Measurements from ENCODE around the gene SIX3. TPM values are rescaled to one million over a fixed set of nuclear protein-coding genes. Genes with fewer than 3 reads are reported as not detected.

The SIX3 gene
- total RNA-seq, 6 experiments from 2014 or later, result not detected

GRCh38 chr2:44962176-44962695 lies 20.7 kb downstream of the SIX3 start:
- intact Hi-C loops (cut with DNase I), result no loop called here
- H3K27me3 ChIP-seq, result no peaks in the 10 kb centered on the region
- no peak overlapping the region for H3K4me3 ChIP-seq
- no peaks in the 10 kb centered on the region for H3K9me3 ChIP-seq
- DNase-seq (no peak), ATAC-seq (no peak)
- no peaks in the 10 kb centered on the region for H3K4me1 ChIP-seq
- no peaks in the 10 kb centered on the region for H3K36me3 ChIP-seq
- no CpG with 5 or more reads among the region's 5 CpGs for WGBS (ENCODE audit: insufficient coverage, low coverage, low lambda C conversion rate, missing lambda C conversion rate)
- no peak for TF ChIP-seq POLR2A (IDR thresholded peaks at IDR 0.05)
- TF ChIP-seq CTCF (IDR thresholded peaks at IDR 0.05), result no peak
- no peak overlapping the region for H3K27ac ChIP-seq

- Histone ChIP-seq H3K27ac (no peak overlapping the region), H3K36me3 (no peaks in the 10 kb centered on the region), H3K27me3 (no peaks in the 10 kb centered on the region), H3K4me1 (no peaks in the 10 kb centered on the region), H3K4me3 (no peak overlapping the region), H3K9me3 (no peaks in the 10 kb centered on the region)
- WGBS (ENCODE audit: insufficient coverage, low coverage, low lambda C conversion rate, missing lambda C conversion rate), result 28% methylated on average over 3 of the region's 16 CpGs
- ATAC-seq (no peak), DNase-seq (no peak)
- intact Hi-C loops (cut with DNase I), result no loop called here
- TF ChIP-seq CTCF (IDR thresholded peaks at IDR 0.05) (peak in 1 of 4 donors; percentile 8), POLR2A (IDR thresholded peaks at IDR 0.05) (no peak)
Observed at GRCh38 chr2:44964752-44965236, 23.3 kb downstream of the SIX3 start.

GRCh38 chr2:44965684-44966083 lies 24.2 kb downstream of the SIX3 start:
- DNase-seq (no peak), ATAC-seq (peak in 1 of 4 donors; percentile 30)
- H3K27me3 ChIP-seq, result no peaks in the 10 kb centered on the region
- TF ChIP-seq POLR2A (IDR thresholded peaks at IDR 0.05) (no peak), CTCF (IDR thresholded peaks at IDR 0.05) (no peak)
- H3K9me3 ChIP-seq, result no peaks in the 10 kb centered on the region
- WGBS (ENCODE audit: insufficient coverage, low coverage, low lambda C conversion rate, missing lambda C conversion rate), result 92% methylated on average over 2 of the region's 2 CpGs
- no peaks in the 10 kb centered on the region for H3K4me1 ChIP-seq
- H3K4me3 ChIP-seq, result no peak overlapping the region
- H3K27ac ChIP-seq, result no peak overlapping the region
- intact Hi-C loops (cut with DNase I), result no loop called here
- no peaks in the 10 kb centered on the region for H3K36me3 ChIP-seq

GRCh38 chr2:44967056-44967455 lies 25.6 kb downstream of the SIX3 start:
- Histone ChIP-seq H3K27me3 (no peaks in the 10 kb centered on the region), H3K4me3 (no peak overlapping the region), H3K4me1 (no peaks in the 10 kb centered on the region), H3K9me3 (no peaks in the 10 kb centered on the region), H3K27ac (no peak overlapping the region), H3K36me3 (no peaks in the 10 kb centered on the region)
- no peak for TF ChIP-seq CTCF (IDR thresholded peaks at IDR 0.05)
- TF ChIP-seq POLR2A (IDR thresholded peaks at IDR 0.05), result no peak
- intact Hi-C loops (cut with DNase I), result no loop called here
- WGBS (ENCODE audit: insufficient coverage, low coverage, low lambda C conversion rate, missing lambda C conversion rate), result 68% methylated on average over 6 of the region's 6 CpGs
- ATAC-seq (no peak), DNase-seq (no peak)

All from right lobe of liver (tissue), 6 donors.